ACC112 (cell line): ENCODE measurements around the gene BLMH.

Source experiments
- H2AFZ ChIP-seq: fragments of 200-600 bp; sonication (generic); one replicate; pipeline ENCODE4 v1.6.0; 2017; ENCODE audit warnings: antibody characterized with exemption, low read length; ENCODE audit not compliant: unreplicated experiment
- H3K27ac ChIP-seq: fragments of 200-600 bp; sonication (generic); 2 replicates; pipeline ENCODE4 v1.5.1; 2014; ENCODE audit warnings: low read depth, mild to moderate bottlenecking, antibody characterized with exemption, low read length, moderate library complexity
- H3K27me3 ChIP-seq: fragments of 200-600 bp; sonication (generic); 2 replicates; pipeline ENCODE4 v1.6.1; 2014; ENCODE audit warnings: mild to moderate bottlenecking, antibody characterized with exemption, low read length, moderate library complexity, mixed read lengths; ENCODE audit not compliant: insufficient read depth
- H3K36me3 ChIP-seq: fragments of 200-600 bp; sonication (generic); 2 replicates; pipeline ENCODE4 v1.6.1; 2016; ENCODE audit warnings: mild to moderate bottlenecking, antibody characterized with exemption, low read length, moderate library complexity, mixed read lengths; ENCODE audit not compliant: insufficient read depth
- H3K4me1 ChIP-seq: fragments of 200-600 bp; sonication (generic); one replicate; pipeline ENCODE4 v1.6.1; 2016; ENCODE audit warnings: low read length, mixed read lengths; ENCODE audit not compliant: insufficient read depth, unreplicated experiment, control insufficient read depth
- H3K4me3 ChIP-seq: fragments of 200-600 bp; sonication (generic); 2 replicates; pipeline ENCODE4 v1.5.1; 2014; ENCODE audit warnings: mild to moderate bottlenecking, low read depth, low read length
- H3K79me2 ChIP-seq: fragments of 200-600 bp; sonication (generic); one replicate; pipeline ENCODE4 v1.6.0; 2016; ENCODE audit warnings: low read length; ENCODE audit not compliant: control insufficient read depth, unreplicated experiment, insufficient read depth

BLMH gene

GRCh38 chr17:30324723-30325122 lies 33.0 kb upstream of the BLMH start:
- H3K4me1 ChIP-seq = peaks cover 13% of the 10 kb centered on the region
- no peaks in the 10 kb centered on the region for H3K36me3 ChIP-seq
- no peak overlapping the region for H3K27ac ChIP-seq
- H3K4me3 ChIP-seq = no peak overlapping the region
- H3K79me2 ChIP-seq = no peaks in the 10 kb centered on the region
- no peak overlapping the region for H2AFZ ChIP-seq
- no peaks in the 10 kb centered on the region for H3K27me3 ChIP-seq

- no peaks in the 10 kb centered on the region for H3K27me3 ChIP-seq
- H3K4me3 ChIP-seq = no peak overlapping the region
- H3K79me2 ChIP-seq = no peaks in the 10 kb centered on the region
- H3K36me3 ChIP-seq = no peaks in the 10 kb centered on the region
- H3K27ac ChIP-seq = no peak overlapping the region
- no peak overlapping the region for H2AFZ ChIP-seq
- peaks cover 13% of the 10 kb centered on the region for H3K4me1 ChIP-seq
These were observed 32.2 kb upstream of the BLMH start for GRCh38 chr17:30323895-30324319.

DNA sequence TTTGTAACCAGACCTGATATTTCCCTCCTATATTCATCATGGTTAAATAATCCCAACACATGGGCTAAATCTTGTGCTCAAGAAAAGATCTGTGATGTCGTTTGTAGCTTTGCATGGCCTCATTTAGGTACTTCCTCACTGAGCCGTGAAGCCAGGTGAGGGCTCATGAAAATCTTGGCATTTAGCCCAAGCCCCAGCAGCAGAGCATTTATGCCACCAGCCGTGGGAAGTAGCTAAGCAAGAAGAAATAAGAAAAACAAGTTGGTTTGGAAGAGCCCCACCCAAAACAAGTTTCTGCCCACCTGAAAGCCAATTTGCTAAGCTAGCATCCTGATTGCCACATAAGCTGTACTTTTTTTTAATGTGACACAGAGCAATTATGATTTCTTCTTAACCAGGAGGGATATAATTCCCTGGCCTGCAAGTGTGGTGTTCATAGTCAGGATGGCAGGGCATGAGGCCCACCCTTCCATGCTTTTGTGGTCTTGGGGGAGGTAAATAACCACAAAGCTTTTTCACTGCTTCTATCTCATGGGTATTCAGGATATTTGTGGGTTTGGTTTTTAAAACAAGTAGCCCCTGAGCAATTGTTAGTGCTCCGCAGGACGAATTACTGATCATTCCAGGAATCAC lies 31.6 kb upstream of the BLMH start:
- Histone ChIP-seq H2AFZ (no peak overlapping the region), H3K27me3 (no peaks in the 10 kb centered on the region), H3K79me2 (no peaks in the 10 kb centered on the region), H3K4me1 (peaks cover 13% of the 10 kb centered on the region), H3K36me3 (no peaks in the 10 kb centered on the region), H3K27ac (no peak overlapping the region), H3K4me3 (no peak overlapping the region)

DNA sequence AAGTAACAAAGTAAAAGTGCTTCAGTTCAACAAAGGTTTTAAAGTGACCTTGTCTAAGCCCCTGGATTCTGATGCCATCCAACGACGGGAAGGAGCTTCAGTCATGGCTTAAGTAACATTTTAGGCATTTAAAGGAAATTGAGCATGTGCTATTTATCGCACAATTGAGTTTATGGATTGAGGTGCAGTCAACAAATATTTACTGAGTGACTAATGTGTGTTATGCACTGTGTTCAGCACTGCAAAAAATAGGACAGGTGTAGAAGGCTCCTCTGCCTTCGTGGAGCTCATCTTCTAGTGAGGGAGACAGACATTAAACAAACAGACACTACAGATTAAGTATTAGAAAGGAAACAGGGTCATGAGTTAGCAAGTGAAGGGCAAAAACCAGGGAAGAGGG lies 29.6 kb upstream of the BLMH start:
- H3K4me3 ChIP-seq = no peak overlapping the region
- no peaks in the 10 kb centered on the region for H3K36me3 ChIP-seq
- no peak overlapping the region for H3K27ac ChIP-seq
- peaks cover 13% of the 10 kb centered on the region for H3K4me1 ChIP-seq
- H2AFZ ChIP-seq = no peak overlapping the region
- H3K79me2 ChIP-seq = no peaks in the 10 kb centered on the region
- no peaks in the 10 kb centered on the region for H3K27me3 ChIP-seq

GRCh38 chr17:30318155-30318554 lies 26.4 kb upstream of the BLMH start:
- H3K27me3 ChIP-seq = peaks cover 6% of the 10 kb centered on the region; the same call in 1 of the 2 replicates
- no peak overlapping the region for H3K27ac ChIP-seq
- no peak overlapping the region for H3K4me3 ChIP-seq
- peaks cover under 1% of the 10 kb centered on the region for H3K4me1 ChIP-seq
- no peak overlapping the region for H2AFZ ChIP-seq
- no peaks in the 10 kb centered on the region for H3K36me3 ChIP-seq
- H3K79me2 ChIP-seq = no peaks in the 10 kb centered on the region

DNA sequence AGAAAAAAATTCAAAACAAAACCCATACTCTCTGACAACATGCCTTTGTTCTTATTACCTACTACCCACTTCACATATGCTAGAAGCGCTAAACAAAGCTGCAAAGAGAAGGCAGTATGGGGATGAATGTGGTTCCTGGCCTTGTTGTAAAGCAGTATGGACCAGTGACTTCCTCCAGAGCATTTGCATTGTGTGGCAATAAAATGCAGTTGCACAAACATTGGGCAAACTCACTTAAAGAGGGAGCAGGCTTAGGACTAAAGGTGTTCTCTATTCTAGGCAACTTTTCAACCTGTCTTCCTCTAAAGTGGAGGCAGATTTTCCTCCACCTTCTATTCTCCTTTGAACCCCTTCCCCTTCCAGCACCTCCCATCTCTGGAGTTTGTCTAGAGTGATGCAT lies 25.0 kb upstream of the BLMH start:
- Histone ChIP-seq H3K27ac (no peak overlapping the region), H2AFZ (no peak overlapping the region), H3K36me3 (no peaks in the 10 kb centered on the region), H3K4me1 (no peaks in the 10 kb centered on the region), H3K27me3 (peaks cover 6% of the 10 kb centered on the region; the same call in 1 of the 2 replicates), H3K79me2 (no peaks in the 10 kb centered on the region), H3K4me3 (no peak overlapping the region)

DNA sequence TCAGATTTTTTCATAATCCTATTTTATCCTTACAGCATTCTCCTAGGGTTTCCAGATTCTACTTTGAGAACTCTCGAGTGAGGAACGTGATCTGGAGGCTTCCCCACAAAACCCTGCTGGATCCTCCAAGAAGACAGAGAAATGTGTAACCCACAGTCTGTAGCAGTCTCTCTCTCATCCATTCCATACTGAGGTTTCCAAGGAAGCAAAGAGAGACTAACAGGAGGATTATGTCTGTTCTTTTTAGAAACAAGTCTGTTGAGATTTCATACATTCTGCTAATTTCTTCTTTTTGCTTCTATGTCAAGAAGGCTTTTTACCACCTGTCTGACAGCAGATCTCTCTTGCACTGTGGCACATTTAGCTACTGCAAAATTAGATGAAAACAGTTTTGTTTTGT lies 23.4 kb upstream of the BLMH start:
- Histone ChIP-seq H3K36me3 (no peaks in the 10 kb centered on the region), H3K27me3 (peaks cover 6% of the 10 kb centered on the region; the same call in 1 of the 2 replicates), H3K79me2 (no peaks in the 10 kb centered on the region), H3K4me1 (no peaks in the 10 kb centered on the region), H3K27ac (no peak overlapping the region), H2AFZ (no peak overlapping the region), H3K4me3 (no peak overlapping the region)

GRCh38 chr17:30314474-30314873 lies 22.7 kb upstream of the BLMH start:
- H2AFZ ChIP-seq = no peak overlapping the region
- H3K4me3 ChIP-seq = no peak overlapping the region
- H3K4me1 ChIP-seq = no peaks in the 10 kb centered on the region
- H3K27me3 ChIP-seq = peaks cover 6% of the 10 kb centered on the region; the same call in 1 of the 2 replicates
- no peaks in the 10 kb centered on the region for H3K79me2 ChIP-seq
- H3K36me3 ChIP-seq = no peaks in the 10 kb centered on the region
- no peak overlapping the region for H3K27ac ChIP-seq

- no peaks in the 10 kb centered on the region for H3K79me2 ChIP-seq
- H2AFZ ChIP-seq = no peak overlapping the region
- H3K4me3 ChIP-seq = no peak overlapping the region
- H3K27me3 ChIP-seq = peaks cover 6% of the 10 kb centered on the region; the same call in 1 of the 2 replicates
- H3K27ac ChIP-seq = no peak overlapping the region
- no peaks in the 10 kb centered on the region for H3K36me3 ChIP-seq
- H3K4me1 ChIP-seq = no peaks in the 10 kb centered on the region
These were observed 20.5 kb upstream of the BLMH start for GRCh38 chr17:30312226-30312625.

GRCh38 chr17:30310562-30310961 lies 18.8 kb upstream of the BLMH start:
- Histone ChIP-seq H3K36me3 (no peaks in the 10 kb centered on the region), H3K4me1 (no peaks in the 10 kb centered on the region), H3K27me3 (peaks cover 6% of the 10 kb centered on the region; the same call in 1 of the 2 replicates), H2AFZ (no peak overlapping the region), H3K79me2 (no peaks in the 10 kb centered on the region), H3K4me3 (no peak overlapping the region), H3K27ac (no peak overlapping the region)

GRCh38 chr17:30309591-30309990 lies 17.8 kb upstream of the BLMH start:
- no peaks in the 10 kb centered on the region for H3K36me3 ChIP-seq
- no peaks in the 10 kb centered on the region for H3K79me2 ChIP-seq
- H3K4me3 ChIP-seq = no peak overlapping the region
- H3K4me1 ChIP-seq = no peaks in the 10 kb centered on the region
- no peak overlapping the region for H3K27ac ChIP-seq
- no peak overlapping the region for H2AFZ ChIP-seq
- H3K27me3 ChIP-seq = no peaks in the 10 kb centered on the region
